Lung (tissue), 12 donors: ENCODE data around the gene FBXO7. TPM values are rescaled to one million over a fixed set of nuclear protein-coding genes. Genes with fewer than 3 reads are reported as not detected.

Source experiments
- ATAC-seq: fragments of 200-7000 bp; cut with Tn5 transposase; one replicate; pipeline ENCODE4 v1.9.1; 2020; ENCODE audit warnings: moderate number of reproducible peaks; ENCODE audit not compliant: insufficient read depth, low FRiP score
- DNase-seq, 3 donors: peaks; one replicate each; pipeline ENCODE4 v3.0.0-alpha.2; 2013 to 2017
- H3K27ac ChIP-seq, 2 donors: one replicate each; pipeline ENCODE4 v1.5.1; 2013; ENCODE audit warnings: mild to moderate bottlenecking in 2 of 2, moderate library complexity in 2 of 2, control low read depth in 1 of 2, inconsistent platforms in 1 of 2, low read depth in 1 of 2, low read length in 1 of 2
- H3K27me3 ChIP-seq, 3 donors: one replicate each; pipeline ENCODE4 v1.5.1; 2013; ENCODE audit warnings: low read length in 2 of 3; ENCODE audit not compliant: control insufficient read depth in 3 of 3, insufficient read depth in 3 of 3
- H3K36me3 ChIP-seq, 4 donors: one replicate each; pipeline ENCODE4 v1.5.1; 2013; ENCODE audit warnings: low read length in 4 of 4, mild to moderate bottlenecking in 1 of 4, moderate library complexity in 1 of 4; ENCODE audit not compliant: control insufficient read depth in 4 of 4, insufficient read depth in 4 of 4
- H3K4me1 ChIP-seq, 5 donors: one replicate each; pipeline ENCODE4 v1.5.1; 2013; ENCODE audit warnings: low read length in 5 of 5, mild to moderate bottlenecking in 2 of 5, moderate library complexity in 1 of 5; ENCODE audit not compliant: control insufficient read depth in 5 of 5, insufficient read depth in 5 of 5
- H3K4me3 ChIP-seq: one replicate; pipeline ENCODE4 v1.5.1; 2013; ENCODE audit warnings: mild to moderate bottlenecking, control low read depth, moderate library complexity
- H3K9ac ChIP-seq, 2 donors: one replicate each; pipeline ENCODE4 v1.5.1; 2013; ENCODE audit warnings: low read length in 2 of 2, control low read depth in 1 of 2; ENCODE audit not compliant: insufficient read depth in 1 of 2
- H3K9me3 ChIP-seq, 4 donors: one replicate each; pipeline ENCODE4 v1.5.1; 2013; ENCODE audit warnings: low read length in 3 of 4, mild to moderate bottlenecking in 1 of 4, moderate library complexity in 1 of 4; ENCODE audit not compliant: control insufficient read depth in 4 of 4, insufficient read depth in 3 of 4
- WGBS, 2 donors: extraction: QIAGEN DNeasy Blood & Tissue Kit; methylation state at CpG; one replicate each; pipeline ENCODE4 v1.1.7; 2013; 5-methylcytosine and 5-hydroxymethylcytosine counted together
- polyA plus RNA-seq, 2 donors: library from polyadenylated mRNA; stranded (reverse); fragments of 200-250 nt; gene quantifications; one replicate each; pipeline ENCODE4 v1.2.1, GENCODE V29; 2013
- total RNA-seq, 2 donors: library from RNA; depleted of rRNA in 1 of 2; stranded (reverse); fragments of >200 nt in 1 of 2; gene quantifications; one replicate each; pipeline ENCODE4 v1.2.1, GENCODE V29; 2014 to 2021
- TF ChIP-seq, protein P1 (sequence below): IDR thresholded peaks from 2 replicates; pipeline ENCODE4 v1.5.1; 2012; ENCODE audit warnings: mild to moderate bottlenecking; ENCODE audit errors: control extremely low read depth, extremely low read depth
- donor health status: control.
- donor health status: control.
- donor health status: Bipolar disorder and iron deficiency.
- donor health status: healthy.
- donor health status: DM: yes; HTN: yes; CAD: no.

Gene FBXO7
- total and polyA plus RNA-seq, 4 donors, result 48.8 to 117 (median 72.1) TPM

- 88 to 92% methylated on average over 4 of the region's 4 CpGs for WGBS, 2 donors
- TF ChIP-seq, protein P1, sequence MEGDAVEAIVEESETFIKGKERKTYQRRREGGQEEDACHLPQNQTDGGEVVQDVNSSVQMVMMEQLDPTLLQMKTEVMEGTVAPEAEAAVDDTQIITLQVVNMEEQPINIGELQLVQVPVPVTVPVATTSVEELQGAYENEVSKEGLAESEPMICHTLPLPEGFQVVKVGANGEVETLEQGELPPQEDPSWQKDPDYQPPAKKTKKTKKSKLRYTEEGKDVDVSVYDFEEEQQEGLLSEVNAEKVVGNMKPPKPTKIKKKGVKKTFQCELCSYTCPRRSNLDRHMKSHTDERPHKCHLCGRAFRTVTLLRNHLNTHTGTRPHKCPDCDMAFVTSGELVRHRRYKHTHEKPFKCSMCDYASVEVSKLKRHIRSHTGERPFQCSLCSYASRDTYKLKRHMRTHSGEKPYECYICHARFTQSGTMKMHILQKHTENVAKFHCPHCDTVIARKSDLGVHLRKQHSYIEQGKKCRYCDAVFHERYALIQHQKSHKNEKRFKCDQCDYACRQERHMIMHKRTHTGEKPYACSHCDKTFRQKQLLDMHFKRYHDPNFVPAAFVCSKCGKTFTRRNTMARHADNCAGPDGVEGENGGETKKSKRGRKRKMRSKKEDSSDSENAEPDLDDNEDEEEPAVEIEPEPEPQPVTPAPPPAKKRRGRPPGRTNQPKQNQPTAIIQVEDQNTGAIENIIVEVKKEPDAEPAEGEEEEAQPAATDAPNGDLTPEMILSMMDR, result no peak
- no peaks in the 10 kb centered on the region for H3K9me3 ChIP-seq
- peaks cover 0 to 4% (median 0%) of the 10 kb centered on the region in 5 donors for H3K4me1 ChIP-seq
- no peak overlapping the region for H3K27ac ChIP-seq
- H3K36me3 ChIP-seq, result peaks cover 18 to 51% (median 37%) of the 10 kb centered on the region in 4 donors
- H3K27me3 ChIP-seq, result no peaks in the 10 kb centered on the region
- H3K9ac ChIP-seq, result no peak overlapping the region
- ATAC-seq, result no peak
- DNase-seq, result no peak
- no peak overlapping the region for H3K4me3 ChIP-seq
These were observed 20.4 kb downstream of the FBXO7 start for GRCh38 chr22:32494971-32495370.

DNA sequence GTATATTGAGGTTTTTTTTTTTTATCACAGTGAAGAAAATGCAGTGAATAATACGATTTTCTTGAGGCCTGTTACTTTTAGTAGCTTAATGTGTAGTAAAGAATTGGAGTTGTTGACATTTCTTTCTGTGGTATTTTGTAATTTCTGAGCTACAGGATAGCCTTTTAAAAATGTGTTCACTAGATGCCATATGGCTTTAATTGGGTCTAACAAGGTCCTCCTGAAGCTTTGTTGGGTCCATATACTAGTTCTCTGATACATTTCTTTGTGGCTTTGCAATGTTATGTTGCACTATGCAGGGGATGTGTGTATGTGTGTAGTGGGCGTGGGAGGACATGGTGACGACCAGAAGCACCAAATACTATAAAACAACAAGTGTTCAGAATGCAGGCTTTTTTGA is 25.1 kb downstream of the FBXO7 start:
- Histone ChIP-seq H3K4me3 (no peak overlapping the region), H3K27ac (no peak overlapping the region), H3K9me3 (no peaks in the 10 kb centered on the region), H3K4me1 (peaks cover 0 to 10% (median 0%) of the 10 kb centered on the region in 5 donors), H3K27me3 (no peaks in the 10 kb centered on the region), H3K9ac (no peak overlapping the region), H3K36me3 (peaks cover 16 to 35% (median 26%) of the 10 kb centered on the region in 4 donors)
- ATAC-seq, result no peak
- no peak for DNase-seq
- 82 to 89% methylated on average over 3 of the region's 3 CpGs for WGBS, 2 donors
- TF ChIP-seq, protein P1, result no peak

- H3K9ac ChIP-seq, result no peak overlapping the region
- H3K9me3 ChIP-seq, result no peaks in the 10 kb centered on the region
- TF ChIP-seq, protein P1, result no peak
- WGBS, 2 donors, result 73% methylated on average over 9 of the region's 9 CpGs
- H3K4me3 ChIP-seq, result no peak overlapping the region
- DNase-seq (peak in 2 of 3 donors; percentile 32 to 66), ATAC-seq (no peak)
- H3K4me1 ChIP-seq, result peaks cover 0 to 10% (median 0%) of the 10 kb centered on the region in 5 donors
- H3K36me3 ChIP-seq, result peaks cover 8 to 16% (median 11%) of the 10 kb centered on the region in 4 donors
- H3K27me3 ChIP-seq, result no peaks in the 10 kb centered on the region
- no peak overlapping the region for H3K27ac ChIP-seq
These were observed 27.5 kb downstream of the FBXO7 start for GRCh38 chr22:32501836-32502752.
